ENCODE measurements around the gene DPP10. TPM values are rescaled to one million over a fixed set of nuclear protein-coding genes. Genes with fewer than 3 reads are reported as not detected.

The DPP10 gene
- total and polyA plus RNA-seq, 4 donors: 0.08 to 5.0 (median 0.27) TPM

GRCh38 chr2:115543461-115543860 lies 1101.0 kb downstream of the DPP10 start:
- 88 to 93% methylated on average over 4 of the region's 4 CpGs for WGBS, 2 donors
- Histone ChIP-seq H3K9ac (ENCODE audit: insufficient read depth in 1 of 2, low read length in 2 of 2) (no peak overlapping the region), H3K4me3 (no peak overlapping the region), H3K9me3 (ENCODE audit: control insufficient read depth in 4 of 4, insufficient read depth in 3 of 4, low read length in 3 of 4) (no peaks in the 10 kb centered on the region), H3K27me3 (ENCODE audit: control insufficient read depth in 3 of 3, insufficient read depth in 3 of 3, low read length in 2 of 3) (no peaks in the 10 kb centered on the region), H3K36me3 (ENCODE audit: control insufficient read depth in 4 of 4, insufficient read depth in 4 of 4, low read length in 4 of 4) (no peaks in the 10 kb centered on the region), H3K4me1 (ENCODE audit: control insufficient read depth in 5 of 5, insufficient read depth in 5 of 5, low read length in 5 of 5) (no peaks in the 10 kb centered on the region), H3K27ac (ENCODE audit: low read depth in 1 of 2, low read length in 1 of 2) (no peak overlapping the region)
- no peak for TF ChIP-seq CTCF (IDR thresholded peaks at IDR 0.05; ENCODE audit: control extremely low read depth, extremely low read depth)
- ATAC-seq (ENCODE audit: insufficient read depth, low FRiP score) (no peak), DNase-seq (no peak)

GRCh38 chr2:115549611-115550130 lies 1107.2 kb downstream of the DPP10 start:
- Histone ChIP-seq H3K27ac (ENCODE audit: low read depth in 1 of 2, low read length in 1 of 2) (no peak overlapping the region), H3K4me1 (ENCODE audit: control insufficient read depth in 5 of 5, insufficient read depth in 5 of 5, low read length in 5 of 5) (no peaks in the 10 kb centered on the region), H3K9ac (ENCODE audit: insufficient read depth in 1 of 2, low read length in 2 of 2) (no peak overlapping the region), H3K27me3 (ENCODE audit: control insufficient read depth in 3 of 3, insufficient read depth in 3 of 3, low read length in 2 of 3) (no peaks in the 10 kb centered on the region), H3K36me3 (ENCODE audit: control insufficient read depth in 4 of 4, insufficient read depth in 4 of 4, low read length in 4 of 4) (no peaks in the 10 kb centered on the region), H3K4me3 (no peak overlapping the region), H3K9me3 (ENCODE audit: control insufficient read depth in 4 of 4, insufficient read depth in 3 of 4, low read length in 3 of 4) (no peaks in the 10 kb centered on the region)
- DNase-seq (no peak), ATAC-seq (ENCODE audit: insufficient read depth, low FRiP score) (no peak)
- no peak for TF ChIP-seq CTCF (IDR thresholded peaks at IDR 0.05; ENCODE audit: control extremely low read depth, extremely low read depth)
- WGBS, 2 donors: 46 to 65% methylated on average over 1 of the region's 1 CpG

- no peaks in the 10 kb centered on the region for H3K27me3 ChIP-seq (ENCODE audit: control insufficient read depth in 3 of 3, insufficient read depth in 3 of 3, low read length in 2 of 3)
- ATAC-seq (ENCODE audit: insufficient read depth, low FRiP score) (no peak), DNase-seq (no peak)
- no peaks in the 10 kb centered on the region for H3K36me3 ChIP-seq (ENCODE audit: control insufficient read depth in 4 of 4, insufficient read depth in 4 of 4, low read length in 4 of 4)
- WGBS, 2 donors: 75 to 82% methylated on average over 2 of the region's 2 CpGs
- no peak overlapping the region for H3K27ac ChIP-seq (ENCODE audit: low read depth in 1 of 2, low read length in 1 of 2)
- H3K9ac ChIP-seq (ENCODE audit: insufficient read depth in 1 of 2, low read length in 2 of 2): no peak overlapping the region
- no peak overlapping the region for H3K4me3 ChIP-seq
- H3K9me3 ChIP-seq (ENCODE audit: control insufficient read depth in 4 of 4, insufficient read depth in 3 of 4, low read length in 3 of 4): no peaks in the 10 kb centered on the region
- no peak for TF ChIP-seq CTCF (IDR thresholded peaks at IDR 0.05; ENCODE audit: control extremely low read depth, extremely low read depth)
- H3K4me1 ChIP-seq (ENCODE audit: control insufficient read depth in 5 of 5, insufficient read depth in 5 of 5, low read length in 5 of 5): no peaks in the 10 kb centered on the region
These were observed 1110.3 kb downstream of the DPP10 start for GRCh38 chr2:115552726-115553125.

- no peak overlapping the region for H3K27ac ChIP-seq (ENCODE audit: low read depth in 1 of 2, low read length in 1 of 2)
- no peak overlapping the region for H3K4me3 ChIP-seq
- no peak overlapping the region for H3K9ac ChIP-seq (ENCODE audit: insufficient read depth in 1 of 2, low read length in 2 of 2)
- ATAC-seq (ENCODE audit: insufficient read depth, low FRiP score) (no peak), DNase-seq (no peak)
- no peaks in the 10 kb centered on the region for H3K9me3 ChIP-seq (ENCODE audit: control insufficient read depth in 4 of 4, insufficient read depth in 3 of 4, low read length in 3 of 4)
- TF ChIP-seq CTCF (IDR thresholded peaks at IDR 0.05; ENCODE audit: control extremely low read depth, extremely low read depth): no peak
- no peaks in the 10 kb centered on the region for H3K36me3 ChIP-seq (ENCODE audit: control insufficient read depth in 4 of 4, insufficient read depth in 4 of 4, low read length in 4 of 4)
- H3K4me1 ChIP-seq (ENCODE audit: control insufficient read depth in 5 of 5, insufficient read depth in 5 of 5, low read length in 5 of 5): no peaks in the 10 kb centered on the region
- no peaks in the 10 kb centered on the region for H3K27me3 ChIP-seq (ENCODE audit: control insufficient read depth in 3 of 3, insufficient read depth in 3 of 3, low read length in 2 of 3)
These were observed 1111.7 kb downstream of the DPP10 start for GRCh38 chr2:115554153-115554552.

Measured in lung (tissue), 12 donors.